BLaER1 (cell line): Measurements from ENCODE around the gene SFRP5.

ENCODE experiments used
- H3K27ac ChIP-seq: shearing (Covaris generic); formaldehyde crosslinking; 2 replicates; pipeline ENCODE4 v1.8.1; 2022
- H3K27me3 ChIP-seq: shearing (Covaris generic); formaldehyde crosslinking; 2 replicates; pipeline ENCODE4 v1.8.1; 2022
- H3K36me3 ChIP-seq: shearing (Covaris generic); formaldehyde crosslinking; 2 replicates; pipeline ENCODE4 v1.8.1; 2022
- H3K4me1 ChIP-seq: shearing (Covaris generic); formaldehyde crosslinking; 2 replicates; pipeline ENCODE4 v1.8.1; 2022
- H3K4me2 ChIP-seq: shearing (Covaris generic); formaldehyde crosslinking; 2 replicates; pipeline ENCODE4 v1.8.1; 2022
- H3K4me3 ChIP-seq: shearing (Covaris generic); formaldehyde crosslinking; 2 replicates; pipeline ENCODE4 v1.8.1; 2022
- H3K9ac ChIP-seq: shearing (Covaris generic); formaldehyde crosslinking; 2 replicates; pipeline ENCODE4 v1.8.1; 2022
- H3K9me3 ChIP-seq: shearing (Covaris generic); formaldehyde crosslinking; 2 replicates; pipeline ENCODE4 v1.8.1; 2022
- H4K20me1 ChIP-seq: shearing (Covaris generic); formaldehyde crosslinking; 2 replicates; pipeline ENCODE4 v1.8.1; 2022
- Cebpa-rat ChIP-seq: shearing (Covaris generic); IDR thresholded peaks from 2 replicates; pipeline ENCODE4 v1.8.1; 2022

The SFRP5 gene, protein sequence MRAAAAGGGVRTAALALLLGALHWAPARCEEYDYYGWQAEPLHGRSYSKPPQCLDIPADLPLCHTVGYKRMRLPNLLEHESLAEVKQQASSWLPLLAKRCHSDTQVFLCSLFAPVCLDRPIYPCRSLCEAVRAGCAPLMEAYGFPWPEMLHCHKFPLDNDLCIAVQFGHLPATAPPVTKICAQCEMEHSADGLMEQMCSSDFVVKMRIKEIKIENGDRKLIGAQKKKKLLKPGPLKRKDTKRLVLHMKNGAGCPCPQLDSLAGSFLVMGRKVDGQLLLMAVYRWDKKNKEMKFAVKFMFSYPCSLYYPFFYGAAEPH

DNA sequence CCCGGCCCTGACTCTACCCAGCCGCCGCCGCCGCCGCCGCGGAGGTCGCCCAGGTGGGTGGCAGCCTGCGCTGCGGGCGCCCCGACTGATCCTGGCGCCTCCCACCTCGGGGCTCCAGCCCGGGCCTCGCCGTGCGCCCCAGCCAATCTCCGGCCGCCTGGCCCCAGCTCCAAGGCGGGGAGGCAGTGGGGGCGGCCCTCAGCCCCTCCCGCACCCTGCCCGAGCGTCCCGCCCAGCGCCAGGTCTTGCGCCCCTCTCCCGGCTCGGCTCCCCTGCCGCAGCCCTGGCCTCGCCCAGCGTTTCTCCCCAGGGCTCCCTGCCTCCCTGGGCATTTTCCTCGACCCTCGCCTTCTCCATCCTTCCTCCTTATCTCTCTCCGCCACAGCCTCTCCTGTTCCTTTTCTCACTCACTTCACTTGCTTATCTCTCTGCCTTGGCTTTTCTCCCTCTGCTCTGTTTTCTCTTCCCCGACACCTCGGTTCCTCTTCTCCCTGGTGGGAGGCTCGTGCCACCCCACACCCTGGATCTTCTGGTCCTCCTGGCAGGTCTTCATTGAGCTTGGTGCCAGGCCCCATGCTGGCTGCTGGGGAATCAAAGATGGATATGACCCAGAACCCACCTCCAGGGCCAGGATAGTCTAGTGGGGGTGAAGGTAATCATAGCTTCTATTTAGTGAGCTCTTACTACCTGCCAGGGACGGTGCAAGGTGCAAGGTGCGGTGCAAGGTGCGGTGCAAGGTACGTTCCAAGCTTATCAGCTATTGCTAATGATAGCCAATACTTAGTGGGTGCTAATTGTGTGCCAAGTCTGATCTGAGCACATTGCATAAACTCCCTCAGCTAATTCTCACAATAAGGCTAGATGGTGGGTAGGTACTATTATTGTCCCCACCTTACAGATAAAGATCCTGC is at the start of gene SFRP5:
Gene SFRP5 (minus strand): TSS at position 87 of the 911 bp plus-strand sequence. CDS start 166 bp downstream, outside the sequence.
- TF ChIP-seq Cebpa-rat: no peak
- no peak within 1 kb of the TSS for H3K9ac ChIP-seq
- H3K36me3 ChIP-seq: no peaks in the 10 kb centered on the region
- H3K4me2 ChIP-seq: peak within 1 kb of the TSS; percentile 80
- H3K4me1 ChIP-seq: peaks cover 14% of the 10 kb centered on the region
- H3K9me3 ChIP-seq: no peaks in the 10 kb centered on the region
- peaks cover 59% of the 10 kb centered on the region for H3K27me3 ChIP-seq
- H3K4me3 ChIP-seq: peak within 1 kb of the TSS; percentile 60
- H3K27ac ChIP-seq: no peak within 1 kb of the TSS
- peaks cover 40% of the 10 kb centered on the region for H4K20me1 ChIP-seq

DNA sequence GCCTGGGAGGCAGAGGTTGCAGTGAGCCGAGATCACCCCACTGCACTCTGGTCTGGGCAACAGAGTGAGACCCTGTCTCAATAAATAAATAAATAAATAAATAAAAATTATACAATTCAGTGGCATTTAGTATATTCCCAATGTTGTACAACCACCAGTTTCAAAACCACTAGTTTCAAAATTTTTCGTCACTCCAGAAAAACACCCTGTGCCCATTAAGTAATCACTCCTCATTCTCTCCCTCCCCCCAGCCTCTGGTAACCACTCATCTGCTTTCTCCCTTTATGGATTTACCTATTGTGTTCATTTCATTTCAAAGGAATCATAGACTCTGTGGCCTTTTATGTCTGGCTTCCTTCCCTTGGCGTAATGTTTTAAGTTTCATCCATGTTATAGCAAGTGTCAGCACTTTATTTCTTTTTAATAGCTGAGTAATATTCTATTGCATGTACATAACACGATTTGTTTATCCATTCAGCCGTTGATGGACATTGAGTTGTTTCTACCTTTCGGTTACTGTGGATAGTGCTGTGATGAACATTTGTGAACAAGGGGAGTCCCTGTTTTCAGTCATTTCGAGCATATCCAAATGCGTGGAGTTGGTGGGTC is 48.4 kb upstream of the SFRP5 start:
- no peak overlapping the region for H3K4me3 ChIP-seq
- H3K36me3 ChIP-seq: no peaks in the 10 kb centered on the region
- H3K4me2 ChIP-seq: no peak overlapping the region
- peaks cover 8% of the 10 kb centered on the region for H3K4me1 ChIP-seq
- no peak overlapping the region for H3K27ac ChIP-seq
- TF ChIP-seq Cebpa-rat: no peak
- no peak overlapping the region for H3K9ac ChIP-seq
- H4K20me1 ChIP-seq: no peaks in the 10 kb centered on the region
- H3K27me3 ChIP-seq: no peaks in the 10 kb centered on the region
- no peaks in the 10 kb centered on the region for H3K9me3 ChIP-seq

- no peak overlapping the region for H3K27ac ChIP-seq
- TF ChIP-seq Cebpa-rat: no peak
- no peaks in the 10 kb centered on the region for H3K36me3 ChIP-seq
These were observed 46.8 kb upstream of the SFRP5 start for GRCh38 chr10:97818572-97818971.

GRCh38 chr10:97816609-97817008 is 44.8 kb upstream of the SFRP5 start:
- no peaks in the 10 kb centered on the region for H4K20me1 ChIP-seq
- H3K4me3 ChIP-seq: no peak overlapping the region
- no peaks in the 10 kb centered on the region for H3K36me3 ChIP-seq
- H3K4me1 ChIP-seq: peaks cover 11% of the 10 kb centered on the region
- no peak overlapping the region for H3K9ac ChIP-seq
- H3K9me3 ChIP-seq: no peaks in the 10 kb centered on the region
- no peak overlapping the region for H3K4me2 ChIP-seq
- no peak for TF ChIP-seq Cebpa-rat
- no peak overlapping the region for H3K27ac ChIP-seq
- H3K27me3 ChIP-seq: no peaks in the 10 kb centered on the region

More at GRCh38 chr10:97818572-97818971, 46.8 kb upstream of the SFRP5 start:
- Histone ChIP-seq H3K9me3 (no peaks in the 10 kb centered on the region), H3K9ac (no peak overlapping the region), H3K4me3 (no peak overlapping the region), H3K4me1 (peaks cover 11% of the 10 kb centered on the region), H3K4me2 (no peak overlapping the region), H4K20me1 (no peaks in the 10 kb centered on the region), H3K27me3 (no peaks in the 10 kb centered on the region)

- H3K36me3 ChIP-seq: no peaks in the 10 kb centered on the region
- no peak overlapping the region for H3K4me2 ChIP-seq
- no peak overlapping the region for H3K27ac ChIP-seq
- H3K4me3 ChIP-seq: no peak overlapping the region
- no peak overlapping the region for H3K9ac ChIP-seq
- no peaks in the 10 kb centered on the region for H4K20me1 ChIP-seq
- no peaks in the 10 kb centered on the region for H3K27me3 ChIP-seq
- peaks cover 11% of the 10 kb centered on the region for H3K4me1 ChIP-seq
- no peak for TF ChIP-seq Cebpa-rat
- no peaks in the 10 kb centered on the region for H3K9me3 ChIP-seq
These were observed 43.2 kb upstream of the SFRP5 start for GRCh38 chr10:97814996-97815395.

DNA sequence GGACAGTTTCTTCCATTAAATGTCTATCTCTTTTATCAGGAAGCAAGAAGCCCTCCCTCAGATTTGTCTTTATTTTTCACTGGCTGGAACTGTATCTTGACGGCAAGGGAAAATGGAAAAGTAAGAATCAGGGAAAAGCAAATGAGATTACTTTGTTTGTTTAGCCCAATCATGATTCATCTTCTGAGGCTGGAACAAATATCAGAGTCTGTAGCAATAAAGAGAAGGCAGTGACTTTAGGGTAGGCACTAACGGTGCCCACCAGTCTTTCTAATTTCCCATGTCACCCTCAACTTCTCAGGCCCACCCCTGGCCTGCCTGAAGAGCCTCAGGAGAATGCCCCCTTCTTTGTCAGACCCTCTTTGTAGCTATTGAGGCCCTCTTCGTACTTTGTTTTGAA is 41.5 kb upstream of the SFRP5 start:
- Histone ChIP-seq H3K9ac (no peak overlapping the region), H3K27me3 (no peaks in the 10 kb centered on the region), H3K4me3 (no peak overlapping the region), H3K4me2 (no peak overlapping the region), H3K27ac (no peak overlapping the region), H4K20me1 (no peaks in the 10 kb centered on the region), H3K36me3 (no peaks in the 10 kb centered on the region), H3K4me1 (peaks cover 11% of the 10 kb centered on the region), H3K9me3 (no peaks in the 10 kb centered on the region)
- no peak for TF ChIP-seq Cebpa-rat

- Histone ChIP-seq H3K27me3 (no peaks in the 10 kb centered on the region), H4K20me1 (no peaks in the 10 kb centered on the region), H3K36me3 (no peaks in the 10 kb centered on the region), H3K9me3 (no peaks in the 10 kb centered on the region), H3K4me3 (no peak overlapping the region), H3K4me2 (no peak overlapping the region), H3K4me1 (peaks cover 11% of the 10 kb centered on the region), H3K27ac (no peak overlapping the region), H3K9ac (no peak overlapping the region)
- TF ChIP-seq Cebpa-rat: no peak
These were observed 40.9 kb upstream of the SFRP5 start for GRCh38 chr10:97812696-97813095.

GRCh38 chr10:97811958-97812357 is 40.2 kb upstream of the SFRP5 start:
- peaks cover 7% of the 10 kb centered on the region for H3K4me1 ChIP-seq
- H3K27ac ChIP-seq: no peak overlapping the region
- H3K9ac ChIP-seq: no peak overlapping the region
- no peak overlapping the region for H3K4me2 ChIP-seq
- H4K20me1 ChIP-seq: no peaks in the 10 kb centered on the region
- H3K9me3 ChIP-seq: no peaks in the 10 kb centered on the region
- no peak overlapping the region for H3K4me3 ChIP-seq
- TF ChIP-seq Cebpa-rat: no peak
- H3K36me3 ChIP-seq: no peaks in the 10 kb centered on the region
- H3K27me3 ChIP-seq: no peaks in the 10 kb centered on the region

DNA sequence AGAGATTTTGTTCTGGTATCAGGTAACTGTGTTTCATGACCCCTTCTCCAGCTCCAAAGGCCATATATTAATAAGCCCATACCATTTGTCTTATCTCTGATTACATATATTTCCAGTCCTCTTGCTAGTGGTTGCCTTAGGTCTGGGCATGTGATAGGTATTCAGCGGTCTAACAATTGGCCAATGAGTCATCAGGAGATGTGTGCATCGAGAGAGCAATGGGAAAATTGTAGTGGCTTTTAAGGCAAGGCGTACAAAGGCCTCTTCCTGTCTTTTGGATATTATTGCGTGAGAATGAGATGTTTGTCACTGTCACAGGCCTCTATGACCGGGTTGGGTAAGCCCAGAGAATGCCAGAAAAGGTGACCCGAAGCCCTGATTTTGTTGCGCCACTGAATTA is 38.6 kb upstream of the SFRP5 start:
- Histone ChIP-seq H3K27ac (no peak overlapping the region), H3K4me2 (no peak overlapping the region), H4K20me1 (no peaks in the 10 kb centered on the region)

More for the DNA sequence above, 38.6 kb upstream of the SFRP5 start:
- no peaks in the 10 kb centered on the region for H3K36me3 ChIP-seq
- H3K9ac ChIP-seq: no peak overlapping the region
- no peak for TF ChIP-seq Cebpa-rat
- no peaks in the 10 kb centered on the region for H3K27me3 ChIP-seq
- 0 out of 2 replicates have a peak, but pooled peaks cover 4% of the 10 kb centered on the region for H3K4me1 ChIP-seq
- no peaks in the 10 kb centered on the region for H3K9me3 ChIP-seq
- no peak overlapping the region for H3K4me3 ChIP-seq
